Head of caudate nucleus (tissue), 42 donors: ENCODE measurements around the gene CLIP3.
"Not testable (repeated sequence)": the region's sequence is repeated elsewhere in the genome, so short reads cannot be mapped to it uniquely, and the experiment has no call there.

Experiments
- DNase-seq, 42 donors: peaks; one replicate each; pipeline versions ENCODE4 v3.0.0 to v3.0.0-alpha.2; 2020 to 2021; ENCODE audit warnings: mixed read lengths in 7 of 42
- intact Hi-C: fragments of 100-400 bp; cut with DNase I; formaldehyde crosslinking; loops from one replicate; pipeline ENCODE4 v1.15.0; 2022

The CLIP3 gene, protein sequence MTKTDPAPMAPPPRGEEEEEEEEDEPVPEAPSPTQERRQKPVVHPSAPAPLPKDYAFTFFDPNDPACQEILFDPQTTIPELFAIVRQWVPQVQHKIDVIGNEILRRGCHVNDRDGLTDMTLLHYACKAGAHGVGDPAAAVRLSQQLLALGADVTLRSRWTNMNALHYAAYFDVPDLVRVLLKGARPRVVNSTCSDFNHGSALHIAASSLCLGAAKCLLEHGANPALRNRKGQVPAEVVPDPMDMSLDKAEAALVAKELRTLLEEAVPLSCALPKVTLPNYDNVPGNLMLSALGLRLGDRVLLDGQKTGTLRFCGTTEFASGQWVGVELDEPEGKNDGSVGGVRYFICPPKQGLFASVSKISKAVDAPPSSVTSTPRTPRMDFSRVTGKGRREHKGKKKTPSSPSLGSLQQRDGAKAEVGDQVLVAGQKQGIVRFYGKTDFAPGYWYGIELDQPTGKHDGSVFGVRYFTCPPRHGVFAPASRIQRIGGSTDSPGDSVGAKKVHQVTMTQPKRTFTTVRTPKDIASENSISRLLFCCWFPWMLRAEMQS

DNA sequence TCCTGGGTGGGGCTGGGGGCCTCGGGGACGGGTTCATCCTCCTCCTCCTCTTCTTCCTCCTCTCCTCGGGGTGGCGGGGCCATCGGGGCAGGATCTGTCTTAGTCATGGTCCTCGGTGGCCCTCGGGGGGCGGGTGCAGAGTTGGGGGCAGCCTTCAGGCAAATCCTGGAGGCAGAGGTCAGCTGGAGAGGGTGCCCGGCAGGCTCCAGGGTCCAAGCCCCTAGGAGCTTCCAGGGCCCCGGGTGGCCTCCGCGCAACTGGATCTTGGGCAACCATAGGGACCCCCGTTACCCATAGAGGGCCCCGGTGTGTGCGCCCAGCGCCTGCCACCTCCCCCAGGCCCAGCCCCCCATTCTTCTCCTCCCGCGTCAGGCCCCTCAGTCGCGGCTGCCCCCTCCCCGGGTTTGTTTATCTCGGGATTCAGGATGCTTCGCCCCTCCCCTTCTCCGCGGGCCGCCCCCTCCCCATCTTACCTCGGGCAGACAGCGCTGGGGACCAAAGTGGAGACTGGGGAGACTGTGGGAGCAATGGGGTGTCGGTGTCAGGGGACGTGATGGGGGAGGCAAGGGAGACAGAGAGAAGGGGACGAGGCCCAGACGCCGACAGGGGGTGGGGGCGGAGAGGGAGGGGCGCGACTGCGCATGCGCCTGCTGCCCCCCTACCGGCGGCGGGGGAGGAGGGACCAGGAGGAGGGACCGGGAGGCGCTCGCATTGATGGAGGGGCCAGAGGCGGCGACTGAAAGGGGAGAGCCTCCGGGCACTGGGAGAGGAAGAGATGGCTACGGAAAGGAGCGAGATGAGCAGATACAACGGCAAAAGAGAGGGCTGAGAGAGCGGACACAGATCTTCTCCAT lies at the start of gene CLIP3:
CLIP3 (minus strand) TSS at position 623 of the 854 bp plus-strand sequence; CDS start at position 107, 516 bp downstream.
- intact Hi-C loops: no loop called here
- DNase-seq: peak; percentile 47 to 95 (median 89)

DNA sequence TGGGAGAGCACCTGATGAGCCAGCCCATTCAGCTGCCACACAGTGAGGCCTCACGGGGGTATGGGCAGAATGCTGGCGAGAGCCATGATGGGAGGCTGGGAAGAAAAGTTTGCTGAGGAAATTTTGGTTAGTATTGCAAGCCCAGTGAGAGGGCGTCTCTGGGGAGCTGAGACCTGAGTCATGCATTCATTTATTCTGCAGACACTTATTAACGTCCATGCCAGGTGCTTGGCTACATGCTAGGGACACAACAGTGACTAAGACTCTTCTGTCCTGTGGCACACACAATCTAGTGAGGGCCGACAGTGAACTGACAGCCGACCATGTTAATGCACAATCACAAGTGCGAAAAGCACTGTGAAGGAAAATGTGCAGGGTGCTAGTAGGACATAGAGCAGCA lies 49.2 kb upstream of the CLIP3 start:
- intact Hi-C loops: no loop called here
- no peak for DNase-seq

DNA sequence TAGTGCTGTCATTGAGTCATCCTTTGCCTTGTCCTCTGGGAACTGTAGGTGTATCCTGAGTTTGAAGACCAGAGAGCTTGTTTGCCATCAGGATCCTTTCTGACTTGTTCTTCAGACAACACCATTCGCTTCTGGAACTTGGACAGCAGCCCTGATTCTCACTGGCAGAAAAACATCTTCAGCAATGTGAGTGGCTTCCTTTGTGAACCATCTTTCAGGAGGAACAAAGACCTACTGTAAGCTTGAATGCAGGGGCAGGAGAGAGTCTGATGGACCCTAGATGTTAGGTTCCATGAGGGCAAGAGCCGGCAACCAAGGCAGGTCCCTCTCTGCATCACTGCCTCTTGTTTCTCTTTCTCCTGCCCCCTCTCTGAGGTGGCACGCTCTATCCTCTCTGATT lies 48.7 kb upstream of the CLIP3 start:
- peak in 41 of 42 donors; percentile 21 to 90 (median 75) for DNase-seq
- intact Hi-C loops: no loop called here

DNA sequence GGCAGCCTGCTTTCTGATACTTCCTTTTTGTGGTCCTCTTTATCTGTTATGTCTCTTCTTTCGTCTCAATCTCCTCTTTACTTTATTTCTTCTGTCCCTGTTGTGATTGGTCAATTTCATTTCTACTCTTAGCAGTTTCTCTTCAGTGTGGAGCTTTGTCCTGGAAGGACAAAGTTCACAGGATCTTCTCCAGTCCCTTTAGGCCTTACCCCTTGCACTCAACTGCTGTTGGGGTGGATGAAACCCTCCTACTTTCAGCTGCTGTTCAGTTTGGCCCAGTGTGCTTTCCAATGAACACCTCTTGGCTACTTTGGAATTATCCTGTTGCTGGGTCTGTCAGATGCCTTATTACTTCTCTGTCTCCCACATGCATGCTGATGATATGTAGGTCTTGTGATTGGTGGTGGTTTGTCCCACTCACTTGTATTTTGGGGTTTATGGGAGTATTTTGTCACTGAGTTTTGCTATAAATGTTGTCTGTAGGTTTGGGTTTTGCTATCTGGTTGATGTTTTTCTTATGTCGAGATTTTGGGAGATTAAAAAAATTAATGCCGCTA lies 46.8 kb upstream of the CLIP3 start:
- intact Hi-C loops: no loop called here
- no peak for DNase-seq

DNA sequence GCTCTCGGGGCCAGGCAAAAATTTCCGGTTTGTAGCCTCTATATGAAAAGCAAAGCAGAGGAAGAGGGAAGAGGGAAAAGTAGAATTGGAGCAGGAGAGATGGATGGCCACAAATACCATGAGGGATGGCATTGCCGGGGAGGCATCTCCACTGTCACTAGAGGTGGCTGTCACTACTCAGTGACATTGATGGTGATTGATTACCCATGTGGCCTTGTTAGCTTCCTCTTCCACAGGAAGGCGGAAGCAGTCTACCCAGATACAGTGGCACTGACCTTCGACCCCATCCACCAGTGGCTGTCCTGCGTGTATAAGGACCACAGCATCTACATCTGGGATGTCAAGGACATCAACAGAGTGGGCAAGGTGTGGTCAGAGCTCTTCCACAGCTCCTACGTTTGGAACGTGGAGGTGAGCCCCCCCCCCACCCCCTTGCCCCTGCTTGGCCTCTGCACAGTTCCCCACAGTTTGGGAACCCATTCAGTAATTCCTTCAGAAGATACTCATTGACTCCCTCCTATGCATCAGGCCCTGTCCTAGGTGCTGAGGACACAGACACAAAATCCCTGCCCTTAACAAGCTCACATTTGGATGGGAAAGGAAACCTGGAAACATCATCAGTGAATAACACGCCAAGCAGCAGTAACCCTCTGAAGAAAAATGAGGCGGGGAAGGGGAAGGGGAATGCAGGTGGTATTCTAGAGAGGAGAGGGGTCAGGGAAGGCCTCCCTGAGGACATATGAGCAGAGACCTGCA lies 40.6 kb upstream of the CLIP3 start:
- no peak for DNase-seq
- intact Hi-C loops: no loop called here

DNA sequence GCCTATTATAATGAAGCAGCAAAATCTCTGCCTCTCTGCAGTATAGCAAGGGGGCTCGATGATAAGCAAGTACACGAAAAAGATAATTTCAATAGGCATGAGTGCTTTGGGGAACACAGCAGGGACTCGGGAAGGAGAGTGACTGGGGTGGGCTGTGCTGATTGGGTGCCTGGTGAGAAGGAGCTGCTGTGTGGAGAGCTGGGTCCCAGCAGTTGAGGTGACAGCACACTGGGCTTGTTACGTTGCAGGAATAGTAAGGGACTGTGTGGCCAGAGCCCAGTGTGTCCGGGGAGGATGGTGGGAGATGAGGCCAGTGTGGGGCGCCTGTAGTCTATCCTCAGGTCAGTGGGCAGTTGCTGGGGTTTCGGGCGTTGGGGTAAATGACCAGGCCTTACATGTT lies 39.4 kb upstream of the CLIP3 start:
- intact Hi-C loops: no loop called here

DNA sequence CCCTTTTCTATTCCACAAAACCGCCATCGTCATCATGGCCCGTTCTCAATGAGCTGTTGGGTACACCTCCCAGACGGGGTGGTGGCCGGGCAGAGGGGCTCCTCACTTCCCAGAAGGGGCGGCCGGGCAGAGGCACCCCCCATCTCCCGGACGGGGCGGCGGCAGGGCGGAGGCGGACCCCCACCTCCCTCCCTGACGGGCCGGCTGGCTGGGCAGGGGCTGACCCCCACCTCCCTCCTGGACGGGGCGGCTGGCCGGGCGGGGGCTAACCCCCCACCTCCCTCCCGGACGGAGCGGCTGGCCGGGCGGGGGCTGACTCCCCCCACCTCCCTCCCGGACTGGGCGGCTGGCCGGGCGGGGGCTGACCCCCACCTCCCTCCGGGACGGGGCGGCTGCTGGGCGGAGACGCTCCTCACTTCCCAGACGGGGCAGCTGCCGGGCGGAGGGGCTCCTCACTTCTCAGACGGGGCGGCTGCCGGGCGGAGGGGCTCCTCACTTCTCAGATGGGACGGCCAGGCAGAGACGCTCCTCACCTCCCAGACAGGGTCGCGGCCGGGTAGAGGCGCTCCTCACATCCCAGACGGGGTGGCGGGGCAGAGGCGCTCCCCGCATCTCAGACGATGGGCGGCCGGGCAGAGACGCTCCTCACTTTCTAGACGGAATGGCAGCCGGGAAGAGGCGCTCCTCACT lies 36.3 kb upstream of the CLIP3 start:
- DNase-seq, intact Hi-C loops: not testable (repeated sequence)

More for the DNA sequence above, 39.4 kb upstream of the CLIP3 start:
- no peak for DNase-seq

DNA sequence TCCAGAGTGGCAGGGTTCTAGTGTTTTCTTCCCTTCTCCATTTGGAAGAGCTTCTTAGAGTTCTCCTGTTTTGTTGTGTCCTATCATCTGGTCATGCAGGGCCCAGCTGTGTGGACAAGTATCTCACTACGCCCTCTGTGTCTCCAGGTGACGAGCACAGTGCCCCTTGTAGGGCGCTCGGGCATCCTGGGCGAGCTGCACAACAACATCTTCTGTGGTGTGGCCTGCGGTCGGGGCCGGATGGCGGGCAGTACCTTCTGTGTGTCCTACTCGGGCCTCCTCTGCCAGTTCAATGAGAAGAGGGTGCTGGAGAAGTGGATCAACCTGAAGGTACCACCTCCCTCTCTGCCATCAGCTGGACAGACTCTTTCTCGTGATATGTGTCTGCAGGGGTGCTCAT lies 35.0 kb upstream of the CLIP3 start:
- no peak for DNase-seq
- intact Hi-C loops: no loop called here

DNA sequence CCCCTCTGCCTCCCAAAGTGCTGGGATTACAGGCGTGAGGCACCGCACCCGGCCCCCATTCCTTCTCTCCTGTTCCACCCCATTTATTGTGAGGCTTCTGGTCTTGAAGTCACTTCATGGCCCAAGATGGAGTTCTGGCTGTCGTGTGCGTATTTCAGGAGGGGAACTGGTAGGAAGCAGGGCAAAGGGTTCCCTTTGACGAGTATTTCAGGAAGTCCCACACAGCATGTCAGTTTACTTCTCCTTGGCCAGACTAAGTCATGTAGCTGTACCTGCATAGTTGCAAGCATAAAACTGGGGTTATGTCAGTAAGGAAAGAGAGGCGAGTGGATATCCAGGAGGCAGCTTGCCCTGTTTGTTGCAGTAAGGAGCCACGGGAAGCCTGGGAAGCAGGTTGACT lies 32.2 kb upstream of the CLIP3 start:
- intact Hi-C loops: no loop called here
- DNase-seq: no peak

DNA sequence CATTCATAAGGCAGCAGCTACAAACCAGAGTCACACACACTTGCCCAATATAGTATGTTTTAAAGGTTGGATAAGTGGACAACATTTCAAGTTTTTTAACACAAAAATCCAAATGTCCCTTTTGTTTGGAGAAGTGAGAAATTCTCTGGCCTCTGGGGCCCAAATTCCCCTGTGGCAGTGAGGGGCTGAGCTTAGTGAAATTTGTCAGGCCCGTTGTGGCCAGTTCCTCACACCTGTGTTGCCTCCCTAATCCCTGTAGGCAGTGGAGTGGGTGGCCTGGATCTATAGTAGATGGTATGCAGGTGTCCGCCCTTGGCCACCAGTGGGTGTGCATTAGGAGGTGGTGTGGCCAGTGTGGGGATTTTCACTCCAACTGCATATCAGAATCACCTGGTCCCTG lies 28.7 kb upstream of the CLIP3 start:
- no peak for DNase-seq
- intact Hi-C loops: loop anchor here (2.0 kb wide), 1 partner anchor 109 kb away; no protein-coding TSS in a partner anchor

DNA sequence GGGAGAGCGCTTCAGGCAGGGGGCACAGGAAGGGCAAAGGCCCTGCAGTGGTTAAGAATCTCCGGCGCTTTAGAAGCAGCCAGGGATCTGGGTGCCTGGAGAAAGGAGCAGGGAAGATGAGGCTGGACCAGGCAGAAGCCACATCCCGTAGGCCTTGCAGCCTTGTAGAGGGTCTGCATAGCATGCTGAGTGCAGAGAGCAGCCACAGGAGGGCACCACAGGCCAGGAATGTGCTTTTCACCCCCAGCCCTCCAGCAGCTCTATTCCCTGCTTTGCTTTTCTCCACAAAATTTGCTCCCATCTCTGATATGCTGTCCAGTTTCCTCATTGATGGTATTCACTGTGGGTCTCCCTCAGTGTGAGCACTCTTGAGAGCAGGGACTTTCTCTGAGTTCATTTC lies 27.8 kb upstream of the CLIP3 start:
- DNase-seq: peak; percentile 59 to 93 (median 84)
- intact Hi-C loops: loop anchor here (2.0 kb wide), 1 partner anchor 110 kb away; no protein-coding TSS in a partner anchor

DNA sequence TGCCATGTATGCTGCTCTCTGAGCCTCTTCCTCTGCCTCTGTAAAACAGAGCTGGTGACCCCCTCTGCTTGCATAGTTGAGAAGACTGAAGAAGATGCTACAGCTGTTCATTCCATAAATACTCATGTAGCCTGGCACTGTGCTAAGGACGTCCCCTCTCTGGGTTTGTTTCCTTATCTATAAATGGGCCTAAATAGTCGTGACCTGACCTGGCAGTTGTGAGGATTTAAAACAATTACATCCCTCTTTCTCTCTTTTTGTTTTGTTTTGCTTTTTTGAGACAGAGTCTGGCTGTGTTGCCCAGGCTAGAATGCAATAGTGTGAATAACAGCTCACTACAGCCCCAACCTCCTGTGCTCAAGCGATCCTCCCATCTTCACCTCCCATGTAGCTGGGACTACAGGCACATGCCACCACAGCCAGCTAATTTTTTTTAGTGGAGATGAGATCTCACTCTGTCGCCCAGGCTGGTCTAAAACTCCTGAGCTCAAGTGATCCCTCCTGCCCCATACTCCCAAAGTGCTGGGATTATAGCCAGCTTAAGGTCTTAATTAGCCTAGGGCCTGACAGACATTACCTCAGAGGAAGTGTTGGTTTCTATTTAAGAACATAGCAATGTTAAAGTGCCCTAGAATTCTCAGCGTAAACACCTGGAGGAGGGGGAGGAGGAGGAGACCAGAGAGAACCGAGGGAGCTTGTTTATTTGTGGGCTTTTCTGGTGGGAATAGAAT lies 26.7 kb upstream of the CLIP3 start:
- intact Hi-C loops: loop anchor here (10.0 kb wide), 2 partner anchors 65 to 425 kb away; partner anchors contain the start of genes SDHAF1 and ZNF566
- DNase-seq: no peak

DNA sequence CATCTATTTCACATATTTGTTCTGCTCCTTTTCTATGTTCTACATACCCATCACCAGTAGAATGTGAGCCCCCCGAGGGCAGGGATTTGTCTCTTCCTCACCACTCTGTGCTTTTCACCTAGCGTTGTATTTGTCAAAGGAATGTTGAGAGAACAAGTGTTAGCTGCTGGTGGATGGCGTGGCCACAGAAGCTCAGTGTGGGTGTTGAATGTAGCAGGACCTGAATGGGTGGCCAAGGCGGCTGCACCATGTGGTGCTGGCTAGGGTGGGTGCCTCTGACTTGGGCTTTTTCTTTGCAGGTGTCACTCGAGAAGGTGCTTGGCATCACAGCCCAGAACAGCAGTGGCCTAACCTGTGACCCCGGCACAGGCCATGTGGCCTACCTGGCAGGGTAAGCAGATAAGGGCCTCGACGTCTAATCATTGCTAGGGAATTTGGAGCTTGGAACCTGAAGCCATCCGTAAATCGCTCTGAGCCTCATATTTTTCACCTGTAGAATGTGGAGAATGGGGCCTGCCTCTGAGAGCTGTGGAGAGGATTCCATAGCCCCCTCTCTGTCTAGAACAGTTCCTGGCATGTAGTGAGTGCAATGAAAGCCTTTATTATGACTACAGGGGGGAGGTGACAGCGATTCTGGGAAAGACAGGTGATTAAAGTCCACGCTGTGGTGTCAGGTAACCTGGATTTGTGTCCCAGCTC lies 26.0 kb upstream of the CLIP3 start:
- no peak for DNase-seq
- intact Hi-C loops: loop anchor here (10.0 kb wide), 2 partner anchors 64 to 426 kb away; partner anchors contain the start of genes SDHAF1 and ZNF566

DNA sequence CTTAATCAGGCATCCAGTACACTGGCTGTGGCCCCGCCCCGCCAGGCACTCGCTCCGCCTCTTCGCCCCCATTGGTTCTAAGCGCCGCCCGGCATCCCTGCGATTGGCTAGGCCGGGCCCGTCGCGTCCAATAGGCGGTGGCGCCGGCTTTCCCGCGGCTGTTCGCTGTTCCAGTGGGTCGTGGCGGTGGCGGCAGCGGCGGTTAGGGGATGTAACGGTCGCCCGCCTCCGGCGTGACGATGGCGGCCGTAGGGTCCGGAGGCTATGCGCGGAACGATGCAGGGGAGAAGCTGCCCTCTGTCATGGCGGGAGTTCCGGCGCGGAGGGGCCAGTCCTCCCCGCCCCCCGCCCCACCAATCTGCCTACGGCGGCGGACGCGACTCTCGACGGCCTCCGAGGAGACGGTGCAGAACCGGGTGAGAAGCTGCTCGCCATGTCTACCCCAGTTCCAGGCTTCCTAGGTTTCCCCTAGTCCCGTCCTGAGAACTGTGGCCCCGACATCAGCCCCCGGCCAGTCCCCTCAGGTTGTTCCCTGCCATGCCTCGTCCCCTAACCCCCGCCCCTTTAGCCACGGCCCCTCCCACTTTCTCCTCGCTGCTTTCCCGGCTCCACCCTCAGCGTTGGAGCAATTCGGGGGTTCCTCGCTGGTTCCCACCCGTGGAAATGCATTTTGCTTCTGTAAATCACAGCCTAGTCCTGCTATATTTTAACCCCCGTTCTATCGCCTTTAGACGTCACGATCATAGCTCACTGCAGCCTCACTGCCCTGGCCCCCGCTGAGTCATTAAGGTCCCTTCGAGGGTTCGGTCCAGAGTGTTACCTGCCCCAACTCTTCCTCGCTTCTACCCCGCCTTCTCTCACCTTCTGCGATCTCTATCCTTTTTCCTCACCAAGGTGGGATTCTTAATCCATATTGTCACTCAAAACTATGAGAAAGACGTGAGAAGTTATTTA lies 22.3 kb upstream of the CLIP3 start, which contains the start of gene WDR62:
WDR62 (plus strand) TSS at position 165 of the 954 bp plus-strand sequence; CDS start at position 240, 75 bp downstream.
- DNase-seq: peak; percentile 89 to 97 (median 94)
- intact Hi-C loops: loop anchor here (2.0 to 10.0 kb wide), 3 partner anchors 60 to 430 kb away; partner anchors contain the start of genes POLR2I, SDHAF1, TBCB and ZNF566

DNA sequence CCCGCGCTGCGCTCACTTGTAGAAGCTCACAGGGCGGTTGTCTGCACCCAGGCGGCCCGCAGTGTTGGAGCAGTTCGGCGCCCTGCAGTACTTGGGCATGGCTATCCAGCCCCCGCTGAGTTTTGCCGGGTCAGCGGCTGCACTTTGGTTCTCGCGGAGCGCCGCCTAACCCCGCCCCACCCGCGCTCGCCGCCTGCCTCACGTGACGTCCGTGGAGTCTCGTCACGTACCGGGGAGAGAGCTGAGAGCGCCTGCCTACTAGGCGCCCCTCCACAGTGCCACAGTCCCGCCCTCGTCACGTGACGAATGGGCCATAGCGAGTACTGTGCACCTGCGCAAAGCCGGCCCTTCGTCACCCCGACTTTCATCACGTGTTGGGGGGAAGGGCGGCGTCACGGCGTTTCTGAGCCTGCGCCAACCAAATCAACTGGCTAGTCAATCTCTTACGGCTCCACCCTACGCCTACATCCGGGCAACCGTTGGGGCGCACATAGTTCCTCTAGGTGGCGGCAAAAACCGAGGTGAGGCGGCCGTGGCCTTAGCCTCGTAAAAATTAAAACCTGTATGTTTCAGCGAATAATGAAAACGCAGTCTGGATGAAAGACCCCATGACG lies 21.6 kb upstream of the CLIP3 start, which contains the start of gene THAP8:
THAP8 (minus strand) TSS at position 167 of the 614 bp plus-strand sequence; CDS start at position 99, 68 bp downstream.
- intact Hi-C loops: loop anchor here (2.0 to 10.0 kb wide), 3 partner anchors 59 to 431 kb away; partner anchors contain the start of genes POLR2I, SDHAF1, TBCB and ZNF566
- peak; percentile 97 to 100 (median 99) for DNase-seq
